HG03521 (cell line): Measurements from ENCODE around the gene ZNF577.
"Not testable (repeated sequence)": the region's sequence is repeated elsewhere in the genome, so short reads cannot be mapped to it uniquely, and the experiment has no call there.

Source experiments
- ATAC-seq: cut with Tn5 transposase; IDR thresholded peaks from one replicate; pipeline ENCODE4 v1.9.1; 2021; ENCODE audit warnings: mild to moderate bottlenecking, moderate library complexity; ENCODE audit not compliant: unreplicated experiment

The ZNF577 gene

GRCh38 chr19:51887522-51888498 is at the start of gene ZNF577:
ZNF577 (minus strand) TSS chr19:51887951; CDS start chr19:51880382, 7,569 bp downstream.
- no peak for ATAC-seq

GRCh38 chr19:51931921-51932320 is 44.2 kb upstream of the ZNF577 start:
- no peak for ATAC-seq

- ATAC-seq, result no peak
Observed at GRCh38 chr19:51927859-51928258, 40.1 kb upstream of the ZNF577 start.

- peak; percentile 52 for ATAC-seq
Observed at GRCh38 chr19:51926784-51927741, 39.3 kb upstream of the ZNF577 start, which contains the start of gene ZNF613. ZNF613 (plus strand) TSS chr19:51927472; CDS start chr19:51936221, 8,749 bp downstream.

GRCh38 chr19:51926426-51926783 is 38.7 kb upstream of the ZNF577 start:
- no peak for ATAC-seq

GRCh38 chr19:51921949-51922348 is 34.2 kb upstream of the ZNF577 start:
- ATAC-seq, result no peak

GRCh38 chr19:51919606-51920005 is 31.9 kb upstream of the ZNF577 start:
- no peak for ATAC-seq

- ATAC-seq, result no peak
Observed at GRCh38 chr19:51916167-51916566, 28.4 kb upstream of the ZNF577 start.

- ATAC-seq, result no peak
Observed at GRCh38 chr19:51915324-51915867, 27.6 kb upstream of the ZNF577 start.

GRCh38 chr19:51907981-51908380 is 20.2 kb upstream of the ZNF577 start:
- ATAC-seq, result not testable (repeated sequence)

GRCh38 chr19:51906108-51906507 is 18.4 kb upstream of the ZNF577 start:
- not testable (repeated sequence) for ATAC-seq

GRCh38 chr19:51905639-51906038 is 17.9 kb upstream of the ZNF577 start:
- ATAC-seq, result not testable (repeated sequence)

- no peak for ATAC-seq
Observed at GRCh38 chr19:51905206-51905605, 17.5 kb upstream of the ZNF577 start.

GRCh38 chr19:51904331-51905165 is 16.8 kb upstream of the ZNF577 start, which contains the start of gene ZNF649:
ZNF649 (minus strand) TSS chr19:51905017; CDS start chr19:51900107, 4,910 bp downstream.
- ATAC-seq, result peak; percentile 62

- ATAC-seq, result no peak
Observed at GRCh38 chr19:51903192-51903591, 15.4 kb upstream of the ZNF577 start.

GRCh38 chr19:51901860-51902259 is 14.1 kb upstream of the ZNF577 start:
- no peak for ATAC-seq

GRCh38 chr19:51891193-51891747 is 3.5 kb upstream of the ZNF577 start:
- ATAC-seq, result no peak

GRCh38 chr19:51889934-51890333 is 2.2 kb upstream of the ZNF577 start:
- no peak for ATAC-seq

GRCh38 chr19:51884713-51885112 is 3.0 kb downstream of the ZNF577 start:
- ATAC-seq, result no peak

GRCh38 chr19:51882518-51882917 is 5.2 kb downstream of the ZNF577 start:
- ATAC-seq, result no peak
